SK-N-MC (cell line): ENCODE data around the gene CELSR2.
A peak's percentile ranks its signal among the peaks of the same experiment; 100 is the strongest.

Source experiments
- DNase-seq: peaks from one replicate; pipeline ENCODE4 v3.0.0-alpha.2; 2011; ENCODE audit warnings: low read depth, low spot score
- H3K27ac ChIP-seq: fragments of 200-600 bp; sonication (generic); 2 replicates; pipeline ENCODE4 v1.5.1; 2016; ENCODE audit warnings: mixed run types
- H3K36me3 ChIP-seq: fragments of 200-600 bp; sonication (generic); 2 replicates; pipeline ENCODE4 v1.6.1; 2017; ENCODE audit warnings: antibody characterized with exemption, low read length, mixed read lengths; ENCODE audit not compliant: insufficient read depth
- H3K4me3 ChIP-seq: fragments of 200-600 bp; sonication (generic); 2 replicates; pipeline ENCODE4 v1.5.1; 2016
- H3K9ac ChIP-seq: fragments of 200-600 bp; sonication (generic); 2 replicates; pipeline ENCODE4 v1.8.0; 2017; ENCODE audit warnings: mixed run types, mixed read lengths; ENCODE audit not compliant: insufficient read length
- H3K9me3 ChIP-seq: fragments of 200-600 bp; sonication (generic); 2 replicates; pipeline ENCODE4 v1.6.1; 2017; ENCODE audit warnings: low read depth, mild to moderate bottlenecking, antibody characterized with exemption, low read length, moderate library complexity, mixed read lengths
- EZH2 ChIP-seq: fragments of 200-600 bp; sonication (generic); IDR thresholded peaks from one replicate; pipeline ENCODE4 v1.6.1; 2017; ENCODE audit warnings: antibody characterized with exemption
- FOXP2 ChIP-seq: optimal IDR thresholded peaks from 2 replicates; pipeline ENCODE3; 2011; ENCODE audit warnings: mild to moderate bottlenecking, moderate library complexity; ENCODE audit not compliant: insufficient read depth; ENCODE audit errors: extremely low read length, control extremely low read depth
- POLR2AphosphoS5 ChIP-seq: IDR thresholded peaks from 2 replicates; pipeline ENCODE4 v1.6.1; 2012; ENCODE audit warnings: mild to moderate bottlenecking, low read depth, low read length, borderline replicate concordance

CELSR2 gene

DNA sequence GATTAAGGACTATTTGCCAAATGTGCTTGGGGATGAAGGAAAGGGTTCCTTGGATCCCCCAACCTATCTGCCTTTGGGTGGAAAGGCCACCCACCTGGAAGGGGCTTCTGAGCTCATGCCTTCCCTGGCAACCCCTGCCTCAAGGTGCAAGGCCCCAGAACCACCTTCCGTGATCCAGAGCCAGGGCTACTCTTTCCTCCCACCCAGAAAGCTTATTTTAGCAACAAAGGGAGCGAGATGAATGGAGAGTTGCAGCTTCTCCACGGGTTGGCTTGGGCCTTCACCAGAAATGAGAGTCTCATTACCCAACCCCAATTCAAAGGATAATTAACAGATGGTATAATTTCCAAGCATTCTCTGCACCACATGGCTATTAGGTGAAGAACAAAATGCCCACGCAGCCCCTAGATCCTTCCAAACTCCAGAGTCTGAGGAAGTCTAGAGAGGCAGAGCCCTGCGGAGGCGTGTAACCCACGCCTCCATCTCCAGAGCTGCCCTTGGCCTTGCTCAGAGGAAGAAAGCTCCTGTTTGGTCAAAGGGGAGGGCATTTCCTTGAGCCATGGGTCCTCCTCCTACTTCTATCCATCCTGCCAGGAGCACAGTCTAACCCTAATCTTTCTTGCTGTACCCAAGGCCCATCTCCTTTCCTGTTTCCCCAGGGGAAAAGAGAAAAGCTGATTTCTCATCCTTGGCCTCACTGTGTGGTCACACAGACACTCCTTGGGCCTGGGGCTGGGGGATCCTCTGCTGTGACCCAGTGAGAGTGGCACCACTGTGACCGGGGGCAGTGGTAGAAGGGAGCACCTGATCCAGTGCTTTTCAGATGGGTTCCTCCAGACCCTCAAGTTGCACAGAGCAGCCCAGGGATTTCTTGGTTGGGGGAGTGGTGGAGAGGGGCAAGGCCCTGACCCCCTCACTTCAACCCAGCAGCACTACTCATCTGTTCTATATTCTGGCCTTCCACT lies 1.7 kb upstream of the CELSR2 start:
- Histone ChIP-seq H3K4me3 (no peak overlapping the region), H3K27ac (no peak overlapping the region), H3K9ac (no peak overlapping the region), H3K9me3 (no peaks in the 10 kb centered on the region), H3K36me3 (no peaks in the 10 kb centered on the region; the same call in 1 of the 2 replicates)
- TF ChIP-seq EZH2 (no peak), POLR2AphosphoS5 (no peak), FOXP2 (no peak)
- no peak for DNase-seq

GRCh38 chr1:109248444-109248796 lies 919 bp upstream of the CELSR2 start:
- no peak for TF ChIP-seq FOXP2
- TF ChIP-seq EZH2 = no peak
- TF ChIP-seq POLR2AphosphoS5 = no peak
- no peaks in the 10 kb centered on the region; the same call in 1 of the 2 replicates for H3K36me3 ChIP-seq
- no peak overlapping the region for H3K27ac ChIP-seq
- no peak for DNase-seq
- no peak overlapping the region for H3K4me3 ChIP-seq
- H3K9ac ChIP-seq = no peak overlapping the region
- no peaks in the 10 kb centered on the region for H3K9me3 ChIP-seq

DNA sequence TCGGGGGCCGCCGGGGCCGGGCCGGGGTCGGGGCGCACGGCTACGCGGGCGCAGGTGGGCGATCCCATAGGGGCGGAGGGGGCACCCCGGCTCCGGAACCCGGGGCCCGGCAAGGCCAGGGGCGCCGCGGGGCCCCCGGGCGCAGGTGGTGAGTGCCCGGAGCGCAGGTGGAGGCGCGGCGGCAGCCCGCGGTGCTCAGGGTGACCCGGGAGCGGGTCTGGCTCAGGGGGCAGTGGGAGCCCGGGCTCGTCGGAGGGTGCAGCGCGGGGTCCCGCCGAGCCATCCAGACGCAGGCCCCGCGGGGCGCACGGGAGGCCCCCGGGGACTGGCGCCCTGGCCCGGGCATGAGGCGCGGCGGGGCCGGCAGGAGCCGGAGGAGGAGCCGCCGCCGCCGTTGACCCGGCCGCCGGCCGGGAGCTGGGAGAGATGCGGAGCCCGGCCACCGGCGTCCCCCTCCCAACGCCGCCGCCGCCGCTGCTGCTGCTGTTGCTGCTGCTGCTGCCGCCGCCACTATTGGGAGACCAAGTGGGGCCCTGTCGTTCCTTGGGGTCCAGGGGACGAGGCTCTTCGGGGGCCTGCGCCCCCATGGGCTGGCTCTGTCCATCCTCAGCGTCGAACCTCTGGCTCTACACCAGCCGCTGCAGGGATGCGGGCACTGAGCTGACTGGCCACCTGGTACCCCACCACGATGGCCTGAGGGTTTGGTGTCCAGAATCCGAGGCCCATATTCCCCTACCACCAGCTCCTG lies 489 bp downstream of the CELSR2 start:
- H3K27ac ChIP-seq = no peak overlapping the region
- no peak for TF ChIP-seq EZH2
- TF ChIP-seq POLR2AphosphoS5 = no peak
- TF ChIP-seq FOXP2 = no peak
- peak overlapping the region; percentile 75 for H3K4me3 ChIP-seq
- no peaks in the 10 kb centered on the region for H3K9me3 ChIP-seq
- no peak for DNase-seq
- no peaks in the 10 kb centered on the region; the same call in 1 of the 2 replicates for H3K36me3 ChIP-seq
- no peak overlapping the region for H3K9ac ChIP-seq

DNA sequence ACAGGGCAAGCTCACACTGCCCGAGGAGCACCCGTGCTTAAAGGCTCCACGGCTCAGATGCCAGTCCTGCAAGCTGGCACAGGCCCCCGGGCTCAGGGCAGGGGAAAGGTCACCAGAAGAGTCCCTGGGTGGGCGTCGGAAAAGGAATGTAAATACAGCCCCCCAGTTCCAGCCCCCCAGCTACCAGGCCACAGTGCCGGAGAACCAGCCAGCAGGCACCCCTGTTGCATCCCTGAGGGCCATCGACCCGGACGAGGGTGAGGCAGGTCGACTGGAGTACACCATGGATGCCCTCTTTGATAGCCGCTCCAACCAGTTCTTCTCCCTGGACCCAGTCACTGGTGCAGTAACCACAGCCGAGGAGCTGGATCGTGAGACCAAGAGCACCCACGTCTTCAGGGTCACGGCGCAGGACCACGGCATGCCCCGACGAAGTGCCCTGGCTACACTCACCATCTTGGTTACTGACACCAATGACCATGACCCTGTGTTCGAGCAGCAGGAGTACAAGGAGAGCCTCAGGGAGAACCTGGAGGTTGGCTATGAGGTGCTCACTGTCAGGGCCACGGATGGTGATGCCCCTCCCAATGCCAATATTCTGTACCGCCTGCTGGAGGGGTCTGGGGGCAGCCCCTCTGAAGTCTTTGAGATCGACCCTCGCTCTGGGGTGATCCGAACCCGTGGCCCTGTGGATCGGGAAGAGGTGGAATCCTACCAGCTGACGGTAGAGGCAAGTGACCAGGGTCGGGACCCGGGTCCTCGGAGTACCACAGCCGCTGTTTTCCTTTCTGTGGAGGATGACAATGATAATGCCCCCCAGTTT lies 1.3 kb downstream of the CELSR2 start:
- Histone ChIP-seq H3K27ac (no peak overlapping the region), H3K4me3 (peak overlapping the region; percentile 75), H3K9me3 (no peaks in the 10 kb centered on the region), H3K9ac (no peak overlapping the region), H3K36me3 (no peaks in the 10 kb centered on the region; the same call in 1 of the 2 replicates)
- DNase-seq = no peak
- TF ChIP-seq FOXP2 (no peak), EZH2 (no peak), POLR2AphosphoS5 (no peak)

DNA sequence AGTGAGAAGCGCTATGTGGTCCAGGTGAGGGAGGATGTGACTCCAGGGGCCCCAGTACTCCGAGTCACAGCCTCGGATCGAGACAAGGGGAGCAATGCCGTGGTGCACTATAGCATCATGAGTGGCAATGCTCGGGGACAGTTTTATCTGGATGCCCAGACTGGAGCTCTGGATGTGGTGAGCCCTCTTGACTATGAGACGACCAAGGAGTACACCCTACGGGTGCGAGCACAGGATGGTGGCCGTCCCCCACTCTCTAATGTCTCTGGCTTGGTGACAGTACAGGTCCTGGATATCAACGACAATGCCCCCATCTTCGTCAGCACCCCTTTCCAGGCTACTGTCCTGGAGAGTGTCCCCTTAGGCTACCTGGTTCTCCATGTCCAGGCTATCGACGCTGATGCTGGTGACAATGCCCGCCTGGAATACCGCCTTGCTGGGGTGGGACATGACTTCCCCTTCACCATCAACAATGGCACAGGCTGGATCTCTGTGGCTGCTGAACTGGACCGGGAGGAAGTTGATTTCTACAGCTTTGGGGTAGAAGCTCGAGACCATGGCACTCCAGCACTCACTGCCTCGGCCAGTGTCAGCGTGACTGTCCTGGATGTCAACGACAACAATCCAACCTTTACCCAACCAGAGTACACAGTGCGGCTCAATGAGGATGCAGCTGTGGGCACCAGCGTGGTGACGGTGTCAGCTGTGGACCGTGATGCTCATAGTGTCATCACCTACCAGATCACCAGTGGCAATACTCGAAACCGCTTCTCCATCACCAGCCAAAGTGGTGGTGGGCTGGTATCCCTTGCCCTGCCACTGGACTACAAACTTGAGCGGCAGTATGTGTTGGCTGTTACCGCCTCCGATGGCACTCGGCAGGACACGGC lies 2.2 kb downstream of the CELSR2 start:
- TF ChIP-seq POLR2AphosphoS5 (no peak), EZH2 (no peak), FOXP2 (no peak)
- Histone ChIP-seq H3K9ac (no peak overlapping the region), H3K36me3 (no peaks in the 10 kb centered on the region; the same call in 1 of the 2 replicates), H3K9me3 (no peaks in the 10 kb centered on the region), H3K4me3 (no peak overlapping the region), H3K27ac (no peak overlapping the region)
- no peak for DNase-seq

GRCh38 chr1:109252167-109252892 lies 3.0 kb downstream of the CELSR2 start:
- Histone ChIP-seq H3K4me3 (no peak overlapping the region), H3K36me3 (no peaks in the 10 kb centered on the region; the same call in 1 of the 2 replicates), H3K9ac (no peak overlapping the region), H3K27ac (no peak overlapping the region), H3K9me3 (no peaks in the 10 kb centered on the region)
- no peak for DNase-seq
- TF ChIP-seq POLR2AphosphoS5 (no peak), EZH2 (no peak), FOXP2 (no peak)
